Fibroblast of lung (primary cell): Measurements from ENCODE around the gene MYO18B. TPM values are rescaled to one million over a fixed set of nuclear protein-coding genes. Genes with fewer than 3 reads are reported as not detected.

Experiments used
- DNase-seq, 2 donors: peaks; one replicate each; pipeline versions ENCODE4 v3.0.0 to v3.0.0-alpha.2; 2010; ENCODE audit warnings: low read depth in 2 of 2
- H2AFZ ChIP-seq: 2 replicates; pipeline ENCODE4 v1.5.1; 2012; ENCODE audit warnings: low read length, control low read depth, inconsistent platforms
- H3K27ac ChIP-seq: 2 replicates; pipeline ENCODE4 v1.5.1; 2011; ENCODE audit warnings: low read length, control low read depth; ENCODE audit not compliant: insufficient read depth
- H3K27me3 ChIP-seq: 2 replicates; pipeline ENCODE4 v1.5.1; 2011; ENCODE audit warnings: mild to moderate bottlenecking, low read length; ENCODE audit not compliant: control insufficient read depth, insufficient read depth
- H3K36me3 ChIP-seq: 2 replicates; pipeline ENCODE4 v1.5.1; 2011; ENCODE audit warnings: low read length; ENCODE audit not compliant: control insufficient read depth, insufficient read depth
- H3K4me1 ChIP-seq: 2 replicates; pipeline ENCODE4 v1.5.1; 2011; ENCODE audit warnings: low read length; ENCODE audit not compliant: control insufficient read depth, insufficient read depth; ENCODE audit errors: extremely low read depth
- H3K4me2 ChIP-seq: 2 replicates; pipeline ENCODE4 v1.5.1; 2011; ENCODE audit warnings: low read length, control low read depth; ENCODE audit not compliant: insufficient read depth; ENCODE audit errors: extremely low read depth
- H3K4me3 ChIP-seq, 4 experiments: fragments of 200-600 bp in 1 of 4; sonication (generic) in 1 of 4; replicated peaks in 1 of 4; 2 replicates each; pipeline ENCODE4 v1.5.1; 2011 to 2016; ENCODE audit warnings: low read length in 4 of 4, low read depth in 3 of 4, mild to moderate bottlenecking in 3 of 4, control low read depth in 2 of 4, inconsistent platforms in 1 of 4, mixed read lengths in 1 of 4; ENCODE audit not compliant: insufficient read depth in 1 of 4; ENCODE audit errors: control extremely low read depth in 1 of 4
- H3K79me2 ChIP-seq: 2 replicates; pipeline ENCODE4 v1.5.1; 2012; ENCODE audit warnings: mild to moderate bottlenecking, low read length, inconsistent platforms; ENCODE audit not compliant: control insufficient read depth, insufficient read depth
- H3K9ac ChIP-seq: 2 replicates; pipeline ENCODE4 v1.5.1; 2011; ENCODE audit warnings: mild to moderate bottlenecking, low read length, control low read depth; ENCODE audit not compliant: insufficient read depth
- H3K9me3 ChIP-seq: 2 replicates; pipeline ENCODE4 v1.5.1; 2012; ENCODE audit warnings: low read depth, low read length; ENCODE audit not compliant: control insufficient read depth, insufficient read depth
- H4K20me1 ChIP-seq: 2 replicates; pipeline ENCODE4 v1.5.1; 2011; ENCODE audit warnings: low read length; ENCODE audit not compliant: control insufficient read depth, insufficient read depth; ENCODE audit errors: extremely low read depth
- CTCF ChIP-seq, 2 donors: IDR thresholded peaks in 1 of 2; conservative IDR thresholded peaks in 1 of 2; 1 replicate in 1 of 2; 2 replicates in 1 of 2; pipeline ENCODE4 v1.5.1; 2011 to 2012; ENCODE audit warnings: low read length in 2 of 2, control low read depth in 1 of 2, inconsistent platforms in 1 of 2, low read depth in 1 of 2, mild to moderate bottlenecking in 1 of 2
- EZH2 ChIP-seq: IDR thresholded peaks from 2 replicates; pipeline ENCODE4 v1.5.1; 2012; ENCODE audit warnings: low read length, control low read depth, mild to moderate bottlenecking; ENCODE audit errors: missing control alignments
- polyA plus RNA-seq, 2 donors: library from polyadenylated mRNA; depleted of rRNA in 1 of 2; stranded (reverse) in 1 of 2; unstranded in 1 of 2; fragments of >200 nt; gene quantifications; 2 replicates each; pipeline ENCODE4 v1.2.1, GENCODE V29; 2011 to 2012; ENCODE audit warnings: missing spikeins in 1 of 2
- total RNA-seq: library from RNA; depleted of rRNA; stranded (reverse); fragments of >200 nt; gene quantifications from 2 replicates; pipeline ENCODE4 v1.2.1, GENCODE V29; 2014

Gene MYO18B
- total and polyA plus RNA-seq, 2 donors (not counting 1 experiment from before 2014, with no cell fraction given): 0.17 TPM; not detected in 1

GRCh38 chr22:25933158-25933788 lies 191.3 kb downstream of the MYO18B start:
- Histone ChIP-seq H3K9ac (no peak overlapping the region), H3K4me1 (no peaks in the 10 kb centered on the region), H3K36me3 (no peaks in the 10 kb centered on the region), H3K27ac (no peak overlapping the region), H3K4me3 (no peak overlapping the region), H3K79me2 (no peaks in the 10 kb centered on the region), H4K20me1 (no peaks in the 10 kb centered on the region), H3K27me3 (no peaks in the 10 kb centered on the region), H3K4me2 (no peak overlapping the region), H2AFZ (no peak overlapping the region), H3K9me3 (no peaks in the 10 kb centered on the region)
- TF ChIP-seq CTCF (conservative IDR thresholded peaks at IDR 0.05 in 1 of 2, IDR thresholded peaks at IDR 0.05 in 1 of 2; ENCODE audit: low read depth in 1 of 2, low read length in 2 of 2) (no peak), EZH2 (no peak)
- no peak for DNase-seq

GRCh38 chr22:25935266-25936058 lies 193.5 kb downstream of the MYO18B start:
- TF ChIP-seq CTCF (conservative IDR thresholded peaks at IDR 0.05 in 1 of 2, IDR thresholded peaks at IDR 0.05 in 1 of 2; ENCODE audit: low read depth in 1 of 2, low read length in 2 of 2) (no peak), EZH2 (no peak)
- Histone ChIP-seq H3K4me2 (no peak overlapping the region), H3K4me1 (no peaks in the 10 kb centered on the region), H3K9me3 (no peaks in the 10 kb centered on the region), H3K9ac (no peak overlapping the region), H3K36me3 (no peaks in the 10 kb centered on the region), H3K27ac (no peak overlapping the region), H3K27me3 (no peaks in the 10 kb centered on the region), H2AFZ (no peak overlapping the region), H3K4me3 (no peak overlapping the region), H4K20me1 (no peaks in the 10 kb centered on the region), H3K79me2 (no peaks in the 10 kb centered on the region)
- DNase-seq: no peak

GRCh38 chr22:25938151-25938550 lies 196.2 kb downstream of the MYO18B start:
- TF ChIP-seq EZH2: no peak
- TF ChIP-seq CTCF (conservative IDR thresholded peaks at IDR 0.05 in 1 of 2, IDR thresholded peaks at IDR 0.05 in 1 of 2; ENCODE audit: low read depth in 1 of 2, low read length in 2 of 2): no peak
- Histone ChIP-seq H3K9me3 (no peaks in the 10 kb centered on the region), H3K9ac (no peak overlapping the region), H3K36me3 (no peaks in the 10 kb centered on the region), H3K27me3 (no peaks in the 10 kb centered on the region), H3K27ac (no peak overlapping the region), H2AFZ (no peak overlapping the region), H3K79me2 (no peaks in the 10 kb centered on the region), H3K4me3 (no peak overlapping the region), H3K4me1 (no peaks in the 10 kb centered on the region), H4K20me1 (no peaks in the 10 kb centered on the region), H3K4me2 (no peak overlapping the region)
- no peak for DNase-seq
